HG03139 (cell line): ENCODE measurements around the gene FAM110A.
"Not testable (repeated sequence)": the region's sequence is repeated elsewhere in the genome, so short reads cannot be mapped to it uniquely, and the experiment has no call there.

Experiments used
- ATAC-seq: cut with Tn5 transposase; IDR thresholded peaks from one replicate; pipeline ENCODE4 v1.9.1; 2021; ENCODE audit not compliant: unreplicated experiment

Gene FAM110A

GRCh38 chr20:892371-892770, 58.9 kb downstream of the FAM110A start:
- not testable (repeated sequence) for ATAC-seq
